GM04504 (cell line): ENCODE results near the gene NEDD4L.

ENCODE experiments used
- DNase-seq: peaks from one replicate; pipeline ENCODE4 v3.0.0-alpha.2; 2012; ENCODE audit warnings: low read depth

The NEDD4L gene

GRCh38 chr18:58320907-58321561 lies 277.0 kb downstream of the NEDD4L start:
- DNase-seq, result no peak

DNA sequence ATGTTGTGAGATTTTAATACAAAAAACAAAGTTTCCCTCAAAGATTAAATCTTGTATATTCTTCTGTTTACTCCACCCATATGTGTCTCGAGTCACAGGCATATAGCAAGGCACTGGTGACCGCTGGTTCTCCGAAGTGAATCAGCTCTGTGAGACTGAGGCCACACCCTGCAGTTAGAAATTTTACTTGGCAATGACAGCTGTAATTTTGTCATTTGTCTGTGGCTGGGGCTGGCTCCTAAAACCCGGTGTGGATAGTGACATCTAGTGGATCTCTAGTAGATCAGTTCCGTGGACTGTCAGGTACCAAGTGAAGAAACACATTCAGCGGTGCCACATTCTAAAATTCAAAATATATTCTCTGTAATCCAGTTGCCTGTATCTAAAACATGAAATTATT lies 278.0 kb downstream of the NEDD4L start:
- DNase-seq, result peak; percentile 70

GRCh38 chr18:58322464-58322863 lies 278.4 kb downstream of the NEDD4L start:
- DNase-seq, result no peak

- DNase-seq, result no peak
Measured at GRCh38 chr18:58323866-58324762, 280.1 kb downstream of the NEDD4L start.

- DNase-seq, result no peak
Measured at GRCh38 chr18:58324824-58325480, 280.9 kb downstream of the NEDD4L start.

GRCh38 chr18:58325494-58325893 lies 281.5 kb downstream of the NEDD4L start:
- DNase-seq, result no peak

GRCh38 chr18:58334061-58334460 lies 290.0 kb downstream of the NEDD4L start:
- no peak for DNase-seq

DNA sequence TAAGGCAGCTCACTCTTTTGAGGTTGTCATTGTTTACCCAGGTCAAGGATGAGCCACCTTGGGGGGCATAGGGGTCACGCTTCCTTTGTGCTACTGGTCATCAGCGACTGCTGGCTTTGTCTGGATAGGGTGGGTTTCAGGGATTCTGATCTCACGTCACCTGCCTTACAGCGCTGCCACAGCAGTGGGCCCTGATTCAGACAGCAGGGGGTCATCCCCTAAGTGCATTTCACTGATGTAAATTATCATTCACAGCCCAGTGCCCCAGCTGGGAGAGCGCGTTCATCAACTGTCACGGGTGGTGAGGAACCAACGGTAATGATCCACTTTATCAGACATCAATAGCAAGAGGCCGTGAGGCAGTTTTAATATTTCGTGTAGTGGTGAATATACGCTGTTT lies 291.2 kb downstream of the NEDD4L start:
- DNase-seq, result no peak

DNA sequence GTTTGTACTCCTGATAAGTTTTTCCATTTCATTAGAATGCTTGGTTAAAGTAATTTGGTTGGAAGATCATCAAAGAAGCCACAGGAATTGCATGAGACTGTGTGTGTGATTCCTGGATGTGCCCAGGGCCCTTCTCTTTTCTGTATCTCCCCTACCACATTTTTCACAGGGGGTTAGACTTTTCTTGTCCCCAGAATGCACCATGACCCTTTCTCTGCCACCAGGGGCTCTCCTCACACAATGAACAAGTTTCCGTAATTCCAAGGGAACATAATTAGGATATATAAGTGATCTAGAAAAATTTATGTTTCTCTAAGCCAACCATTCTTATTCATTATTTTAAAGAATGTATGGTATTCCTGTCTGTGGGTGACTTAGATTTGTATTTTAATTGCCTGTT lies 291.8 kb downstream of the NEDD4L start:
- DNase-seq, result no peak

DNA sequence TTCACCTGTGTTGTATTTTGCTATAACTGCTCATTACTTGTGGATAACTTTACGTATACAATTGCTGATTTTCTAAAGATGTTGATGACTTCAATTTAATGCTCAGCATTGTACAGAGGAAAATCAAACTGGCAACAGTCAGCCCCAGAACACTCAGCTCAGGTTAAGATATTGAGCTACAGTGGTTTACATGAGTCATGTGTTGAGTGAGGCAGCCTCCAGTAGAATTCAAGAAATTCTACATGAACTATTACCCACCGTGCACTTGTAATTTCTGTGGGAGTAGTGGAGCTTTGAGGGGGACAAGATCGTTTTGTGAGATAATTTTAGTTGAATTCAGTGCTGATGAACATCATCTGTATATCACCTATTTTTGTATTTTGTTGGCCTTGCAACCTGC lies 292.6 kb downstream of the NEDD4L start:
- no peak for DNase-seq

GRCh38 chr18:58337285-58337684 lies 293.3 kb downstream of the NEDD4L start:
- no peak for DNase-seq

DNA sequence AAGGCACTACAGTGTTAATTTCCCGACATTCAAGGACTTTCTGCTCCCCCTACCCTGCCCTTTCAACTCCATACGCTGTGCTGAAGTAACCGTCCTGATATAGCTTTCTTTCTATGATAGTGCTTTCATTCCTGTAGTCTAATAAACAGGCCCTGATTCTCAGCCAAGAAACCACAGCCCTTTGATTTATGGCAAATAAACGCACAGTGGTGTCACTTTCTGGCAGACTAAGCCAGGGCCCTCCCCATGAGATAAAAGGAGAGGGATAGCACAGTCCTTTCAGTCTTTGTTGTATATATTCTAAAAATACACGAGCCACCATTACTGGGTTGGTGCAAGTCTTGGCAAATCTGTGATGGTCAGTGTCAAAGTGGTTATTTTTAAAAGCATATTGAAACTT lies 293.7 kb downstream of the NEDD4L start:
- no peak for DNase-seq

DNA sequence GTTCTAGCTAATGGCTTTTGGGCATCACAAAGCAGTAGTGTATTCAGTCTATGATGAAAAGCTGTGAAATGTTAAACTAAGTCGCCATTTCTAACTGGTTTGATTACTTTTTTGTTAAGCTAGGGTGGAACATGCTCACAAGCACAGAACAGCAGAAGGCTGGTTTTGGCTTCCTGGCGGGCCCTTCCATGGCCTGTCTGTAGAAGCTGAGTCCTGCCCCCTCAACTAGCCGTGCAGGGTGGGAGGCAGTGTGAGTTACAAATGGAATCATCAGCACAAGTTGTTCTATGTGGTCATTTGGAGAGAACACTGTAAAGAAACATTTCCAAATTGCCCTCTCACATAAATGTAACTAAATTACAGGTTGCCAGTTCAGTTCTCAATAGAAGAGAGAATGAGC lies 294.1 kb downstream of the NEDD4L start:
- no peak for DNase-seq

GRCh38 chr18:58338961-58339592 lies 295.1 kb downstream of the NEDD4L start:
- DNase-seq, result no peak

GRCh38 chr18:58339890-58340289 lies 295.9 kb downstream of the NEDD4L start:
- DNase-seq, result no peak

DNA sequence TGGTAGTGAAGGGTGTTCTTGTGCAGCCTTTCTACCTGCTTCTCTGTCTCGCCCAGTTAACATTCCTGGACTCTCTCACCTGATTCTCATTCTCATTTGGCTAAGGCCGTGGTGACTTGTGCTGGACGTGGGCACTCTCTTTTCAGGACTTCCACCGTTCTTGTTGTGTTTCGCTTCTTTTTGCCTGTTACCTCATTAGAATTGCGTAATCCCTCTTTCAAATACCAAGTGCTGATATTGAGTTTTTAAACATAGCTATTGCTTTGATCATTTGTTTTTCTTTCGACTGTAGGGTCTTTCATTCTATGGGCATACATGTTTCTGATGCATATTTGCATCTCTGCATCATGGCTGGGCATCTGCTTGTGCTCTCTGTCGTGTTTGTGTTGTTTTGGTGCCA lies 297.9 kb downstream of the NEDD4L start:
- DNase-seq, result no peak

GRCh38 chr18:58344080-58344670 lies 300.1 kb downstream of the NEDD4L start:
- DNase-seq, result no peak

GRCh38 chr18:58344861-58345463 lies 300.9 kb downstream of the NEDD4L start:
- no peak for DNase-seq

DNA sequence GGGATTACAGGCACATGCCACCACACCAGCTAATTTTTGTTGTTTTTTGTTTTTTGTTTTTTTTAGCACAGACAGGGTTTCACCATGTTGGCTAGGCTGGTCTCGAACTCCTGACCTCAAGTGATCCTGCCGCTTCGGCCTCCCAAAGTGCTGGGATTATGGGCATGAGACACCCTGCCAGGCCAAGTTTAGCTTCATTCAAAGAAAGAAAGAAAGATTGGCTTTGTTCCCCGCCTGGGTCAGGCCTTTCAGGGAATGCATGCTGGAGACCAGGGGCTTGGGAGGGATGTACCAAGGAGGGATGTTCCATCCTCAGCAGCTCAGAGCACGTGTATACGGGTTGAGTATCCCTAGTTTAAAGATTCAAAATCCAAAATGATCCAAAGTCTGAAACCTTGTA lies 301.8 kb downstream of the NEDD4L start:
- DNase-seq, result no peak

GRCh38 chr18:58347135-58347534 lies 303.1 kb downstream of the NEDD4L start:
- no peak for DNase-seq

DNA sequence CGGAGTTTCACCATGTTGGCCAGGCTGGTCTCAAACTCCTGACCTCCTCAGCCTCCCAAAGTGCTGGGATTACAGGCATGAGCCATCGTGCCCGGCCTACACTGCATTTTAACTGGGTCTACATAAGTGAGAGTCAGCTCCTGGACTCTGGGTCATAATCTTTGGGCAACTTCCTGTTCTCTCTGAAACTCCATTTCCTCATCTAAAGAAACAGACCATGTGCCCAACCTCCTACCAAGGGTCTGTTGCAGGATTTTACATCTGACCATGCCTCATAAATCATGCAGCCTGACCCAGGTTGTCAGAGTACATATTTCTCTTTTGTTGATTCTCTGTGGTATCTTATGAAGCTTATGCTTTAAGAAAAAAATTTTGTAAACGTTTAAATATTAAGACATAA lies 304.5 kb downstream of the NEDD4L start:
- DNase-seq, result no peak

- DNase-seq, result no peak
Measured at GRCh38 chr18:58348951-58349350, 304.9 kb downstream of the NEDD4L start.
